IMR-90 (cell line): ENCODE measurements around the gene HS3ST5. TPM values are rescaled to one million over a fixed set of nuclear protein-coding genes. Genes with fewer than 3 reads are reported as not detected.

Experiments used
- ATAC-seq: fragments of 200-7000 bp; cut with Tn5 transposase; 2 replicates; pipeline ENCODE4 v1.9.1; 2020; ENCODE audit warnings: low read depth, mild to moderate bottlenecking, moderate library complexity
- BruUV-seq: library from RNA; stranded (reverse); fragments of 400-500 nt; replicated peaks from 2 replicates; lab custom pipeline; 2021; lab: Mats Ljungman, UMichigan
- CTCF ChIA-PET: fragments of 300-600 bp; formaldehyde crosslinking; extraction: SDS; loops from one replicate; lab custom pipeline; 2021; ENCODE audit warnings: antibody characterized with exemption; lab: Yijun Ruan, JAX
- POLR2A ChIA-PET: fragments of 300-600 bp; sonication (Branson Sonifier 250); formaldehyde crosslinking; loops from one replicate; lab custom pipeline; 2022; ENCODE audit warnings: antibody characterized with exemption; ENCODE audit not compliant: unreplicated experiment; lab: Charles Lee
- DNase-seq: peaks from one replicate; pipeline ENCODE4 v3.0.0; 2013
- H2AFZ ChIP-seq: replicated peaks from 2 replicates; pipeline ENCODE3; 2013; ENCODE audit warnings: low read length, mild to moderate bottlenecking; ENCODE audit not compliant: poor library complexity
- H2AK5ac ChIP-seq: 2 replicates; pipeline ENCODE4 v1.6.1; 2013; ENCODE audit warnings: low read depth, low read length, inconsistent platforms
- H2AK9ac ChIP-seq: replicated peaks from 2 replicates; pipeline ENCODE3; 2013; ENCODE audit warnings: mild to moderate bottlenecking, low read depth, low read length, moderate library complexity; ENCODE audit not compliant: poor library complexity
- H2BK120ac ChIP-seq: 2 replicates; pipeline ENCODE4 v1.6.1; 2013; ENCODE audit warnings: low read depth, low read length, inconsistent platforms
- H2BK15ac ChIP-seq: 3 replicates; pipeline ENCODE4 v1.6.1; 2013; ENCODE audit warnings: low read depth, low read length, inconsistent platforms
- H2BK20ac ChIP-seq: 2 replicates; pipeline ENCODE4 v1.6.1; 2013; ENCODE audit warnings: low read depth, mild to moderate bottlenecking, inconsistent platforms, low read length, moderate library complexity
- H2BK5ac ChIP-seq: 2 replicates; pipeline ENCODE4 v1.6.1; 2013; ENCODE audit warnings: mild to moderate bottlenecking, low read depth, low read length, inconsistent platforms; ENCODE audit not compliant: poor library complexity, severe bottlenecking
- H3K14ac ChIP-seq: replicated peaks from 2 replicates; pipeline ENCODE4 v1.6.1; 2013; ENCODE audit warnings: low read depth, low read length, inconsistent platforms
- H3K18ac ChIP-seq: 2 replicates; pipeline ENCODE4 v1.6.1; 2013; ENCODE audit warnings: low read depth, low read length, control low read depth
- H3K23ac ChIP-seq: 2 replicates; pipeline ENCODE4 v1.6.1; 2013; ENCODE audit warnings: low read depth, low read length, inconsistent platforms
- H3K27ac ChIP-seq: 2 replicates; pipeline ENCODE4 v1.5.1; 2013; ENCODE audit warnings: mild to moderate bottlenecking, control low read depth, low read length; ENCODE audit not compliant: insufficient read depth
- H3K27me3 ChIP-seq: 2 replicates; pipeline ENCODE4 v1.6.1; 2013; ENCODE audit warnings: low read length; ENCODE audit not compliant: control insufficient read depth, insufficient read depth
- H3K36me3 ChIP-seq: 2 replicates; pipeline ENCODE4 v1.6.1; 2013; ENCODE audit warnings: low read length, mixed read lengths; ENCODE audit not compliant: control insufficient read depth, insufficient read depth
- H3K4ac ChIP-seq: 2 replicates; pipeline ENCODE4 v1.6.1; 2013; ENCODE audit warnings: low read depth, low read length, inconsistent platforms
- H3K4me1 ChIP-seq: 2 replicates; pipeline ENCODE4 v1.6.1; 2013; ENCODE audit warnings: low read length, mixed read lengths; ENCODE audit not compliant: control insufficient read depth, insufficient read depth
- H3K4me2 ChIP-seq: 2 replicates; pipeline ENCODE4 v1.6.1; 2013; ENCODE audit warnings: low read depth, mild to moderate bottlenecking, control low read depth, low read length, moderate library complexity
- H3K4me3 ChIP-seq: 2 replicates; pipeline ENCODE4 v1.5.1; 2013; ENCODE audit warnings: low read depth, mild to moderate bottlenecking, control low read depth, low read length, moderate library complexity; ENCODE audit not compliant: insufficient read depth
- H3K56ac ChIP-seq: 2 replicates; pipeline ENCODE4 v1.6.1; 2013; ENCODE audit warnings: low read length, inconsistent platforms; ENCODE audit not compliant: insufficient read depth; ENCODE audit errors: extremely low read depth
- H3K79me1 ChIP-seq, 2 experiments: 2 replicates each; pipeline ENCODE4 v1.6.1; 2013; ENCODE audit warnings: low read length in 2 of 2, inconsistent platforms in 1 of 2, low read depth in 1 of 2
- H3K9ac ChIP-seq: 2 replicates; pipeline ENCODE4 v1.6.1; 2013; ENCODE audit warnings: low read depth, low read length, control low read depth
- H3K9me1 ChIP-seq: 2 replicates; pipeline ENCODE4 v1.6.1; 2013; ENCODE audit warnings: low read length, inconsistent platforms; ENCODE audit not compliant: insufficient read depth
- H3K9me3 ChIP-seq: 2 replicates; pipeline ENCODE4 v1.6.1; 2013; ENCODE audit warnings: low read length; ENCODE audit not compliant: control insufficient read depth, insufficient read depth
- H4K20me1 ChIP-seq: 2 replicates; pipeline ENCODE4 v1.6.1; 2013; ENCODE audit warnings: low read length, inconsistent platforms; ENCODE audit not compliant: insufficient read depth
- H4K5ac ChIP-seq: 2 replicates; pipeline ENCODE4 v1.6.1; 2013; ENCODE audit warnings: mild to moderate bottlenecking, low read depth, low read length, control low read depth
- H4K8ac ChIP-seq, 2 experiments: 2 replicates each; pipeline ENCODE4 v1.6.1; 2013; ENCODE audit warnings: low read depth in 2 of 2, low read length in 2 of 2, control low read depth in 1 of 2, inconsistent platforms in 1 of 2
- H4K91ac ChIP-seq: 2 replicates; pipeline ENCODE4 v1.6.1; 2013; ENCODE audit warnings: low read depth, low read length, inconsistent platforms; ENCODE audit not compliant: insufficient read depth
- FOS ChIP-seq: fragments of 150-350 bp; IDR thresholded peaks from 2 replicates; pipeline ENCODE4 v1.6.1; 2016; ENCODE audit warnings: low read depth, low read length
- WGBS, 2 experiments: methylation state at CpG; one replicate each; pipeline versions ENCODE4 v1.1.5 to v1.1.7; 2013; ENCODE audit warnings: missing lambda C conversion rate in 2 of 2; ENCODE audit not compliant: insufficient read length in 1 of 2; ENCODE audit errors: extremely low coverage in 2 of 2; 5-methylcytosine and 5-hydroxymethylcytosine counted together
- dilution Hi-C: fragments of 300-500 bp; cut with HindIII; formaldehyde crosslinking; loops from one replicate; pipeline ENCODE4 v1.14.3; 2018; ENCODE audit warnings: low sequenced_read_pairs; ENCODE audit not compliant: unreplicated experiment
- in situ Hi-C: fragments of 300-500 bp; cut with MboI; formaldehyde crosslinking; loops from 3 replicates; pipeline ENCODE4 v1.14.3; 2019; ENCODE audit warnings: low sequenced_read_pairs, inconsistent platforms, mixed read lengths
- intact Hi-C: fragments of 100-400 bp; cut with micrococcal nuclease; formaldehyde crosslinking; loops from 2 replicates; pipeline ENCODE4 v1.10.0; 2022
- polyA plus RNA-seq, 3 experiments: library from polyadenylated mRNA; depleted of rRNA; stranded (reverse); fragments of >200 nt; gene quantifications; 2 replicates each; pipeline ENCODE4 v1.2.3, GENCODE V29; 2012; ENCODE audit warnings: low replicate concordance in 1 of 3
- total RNA-seq: library from RNA; depleted of rRNA; stranded (reverse); fragments of >200 nt; gene quantifications from 2 replicates; pipeline ENCODE4 v1.2.3, GENCODE V29; 2012

HS3ST5 gene
- total and polyA plus RNA-seq, 2 of the 4 experiments (the other 2 are of a cell fraction), result not detected

DNA sequence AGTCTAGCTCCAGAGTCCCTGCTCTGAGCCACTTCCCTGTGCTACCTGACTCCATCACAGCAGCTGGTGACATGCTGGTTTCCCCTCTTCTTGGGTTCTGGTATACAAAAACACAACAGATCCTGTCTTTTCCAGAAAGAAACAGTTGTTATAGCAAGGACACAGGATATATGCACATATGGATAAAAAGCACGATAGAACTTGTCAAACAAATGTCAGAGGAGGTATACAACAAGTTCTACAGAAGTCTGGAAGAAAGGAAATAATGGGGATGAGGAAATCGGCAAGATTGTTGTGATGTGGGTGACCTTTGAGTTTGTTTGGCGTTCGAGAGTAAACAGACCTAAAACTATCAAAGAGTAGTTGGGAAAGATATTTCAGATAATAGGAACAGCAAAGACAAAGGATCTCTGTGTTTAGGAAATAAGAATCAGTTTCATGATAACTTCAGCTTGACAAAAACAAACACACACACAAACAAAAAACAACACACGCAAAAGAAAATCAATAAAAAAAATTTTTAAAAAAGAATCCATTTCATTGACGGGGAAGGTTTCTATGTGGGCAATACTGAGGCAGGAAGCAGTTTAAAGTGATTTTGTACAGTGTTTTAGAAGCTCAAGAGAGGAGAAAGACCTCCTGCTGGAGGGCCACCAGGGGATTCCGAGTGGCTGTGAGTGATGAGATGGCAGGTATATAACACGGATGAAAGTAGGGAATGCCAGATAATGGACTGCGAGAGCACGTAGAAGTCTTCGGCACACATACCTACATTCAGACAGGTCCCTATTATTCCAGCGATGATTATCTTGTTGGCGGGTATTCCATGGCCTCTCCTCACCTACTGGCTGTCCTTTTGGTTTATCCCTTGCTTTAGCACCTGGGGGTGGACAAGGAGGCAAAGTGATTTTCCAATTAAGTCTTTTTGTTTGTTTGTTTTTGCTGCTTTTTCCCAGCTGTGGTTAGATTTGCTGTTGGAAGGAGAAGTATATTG is 174.9 kb downstream of the HS3ST5 start:
- no peaks in the 10 kb centered on the region for H3K9me1 ChIP-seq
- DNase-seq (no peak), ATAC-seq (no peak)
- H3K9me3 ChIP-seq, result no peaks in the 10 kb centered on the region
- no peak overlapping the region for H2AFZ ChIP-seq
- H4K20me1 ChIP-seq, result no peaks in the 10 kb centered on the region
- ChIA-PET POLR2A (no interaction called here), CTCF (interaction anchor here (0.6 to 0.7 kb wide), 2 partner anchors 15 to 21 kb away, joined by 3 to 4 read pairs; no protein-coding TSS in a partner anchor)
- no peak for TF ChIP-seq FOS
- H2BK5ac ChIP-seq, result no peak overlapping the region
- no peak overlapping the region for H2AK9ac ChIP-seq
- H3K14ac ChIP-seq, result no peak overlapping the region
- H3K9ac ChIP-seq, result no peak overlapping the region
- intact Hi-C loops (no loop called here), dilution Hi-C loops (no loop called here), in situ Hi-C loops (no loop called here)
- no peak overlapping the region for H4K91ac ChIP-seq
- no peak overlapping the region for H3K4me2 ChIP-seq
- H3K4me3 ChIP-seq, result no peak overlapping the region
- no peak overlapping the region for H4K8ac ChIP-seq
- H3K18ac ChIP-seq, result no peak overlapping the region
- WGBS, 2 experiments, result no CpG with 5 or more reads among the region's 13 CpGs
- no peak overlapping the region for H4K5ac ChIP-seq
- no peaks in the 10 kb centered on the region for H3K36me3 ChIP-seq
- H2AK5ac ChIP-seq, result no peak overlapping the region
- H3K56ac ChIP-seq, result no peak overlapping the region
- no peak overlapping the region for H3K23ac ChIP-seq
- no TSS peak for BruUV-seq
- no peak overlapping the region for H2BK15ac ChIP-seq
- no peaks in the 10 kb centered on the region for H3K79me1 ChIP-seq
- no peaks in the 10 kb centered on the region for H3K4me1 ChIP-seq
- H3K27ac ChIP-seq, result no peak overlapping the region
- no peak overlapping the region for H3K4ac ChIP-seq
- peaks cover 3% of the 10 kb centered on the region; the same call in 1 of the 2 replicates for H3K27me3 ChIP-seq
- no peak overlapping the region for H2BK20ac ChIP-seq
- no peak overlapping the region for H2BK120ac ChIP-seq
